Measurements from ENCODE around the gene FBXO45. TPM values are rescaled to one million over a fixed set of nuclear protein-coding genes. Genes with fewer than 3 reads are reported as not detected.

Gene FBXO45
- total RNA-seq, 1 experiment from 2014 or later = 23.2 TPM

GRCh38 chr3:196555295-196555694 is 13.2 kb upstream of the FBXO45 start:
- DNase-seq (ENCODE audit: low read depth, low spot score) (no peak), ATAC-seq (no peak)
- Histone ChIP-seq H3K9me3 (ENCODE audit: control insufficient read depth in 1 of 2, insufficient read depth in 1 of 2, low read depth in 1 of 2, low read length in 2 of 2) (no peaks in the 10 kb centered on the region), H3K4me1 (ENCODE audit: control insufficient read depth in 1 of 2, insufficient read depth in 2 of 2, low read length in 2 of 2) (no peaks in the 10 kb centered on the region), H2AFZ (ENCODE audit: low read depth, low read length, poor library complexity, severe bottlenecking) (no peak overlapping the region), H3K9me2 (ENCODE audit: insufficient read depth) (no peaks in the 10 kb centered on the region), H3K27ac (ENCODE audit: low read depth, low read length) (no peak overlapping the region), H3K79me2 (ENCODE audit: insufficient read depth, low read length) (no peaks in the 10 kb centered on the region), H3K4me2 (ENCODE audit: low read length) (no peak overlapping the region), H4K20me1 (ENCODE audit: insufficient read depth) (no peaks in the 10 kb centered on the region), H3K27me3 (ENCODE audit: insufficient read depth, low read length) (no peaks in the 10 kb centered on the region), H3K36me3 (ENCODE audit: control insufficient read depth in 1 of 2, insufficient read depth in 2 of 2, low read length in 2 of 2) (no peaks in the 10 kb centered on the region), H3K4me3 (replicated peaks in 1 of 2; ENCODE audit: low read depth in 1 of 2, low read length in 2 of 2) (no peak overlapping the region), H3K9ac (ENCODE audit: low read length) (no peak overlapping the region)
- TF ChIP-seq REST (IDR thresholded peaks at IDR 0.05; ENCODE audit: low read depth) (no peak), CBX3 (IDR thresholded peaks at IDR 0.05; ENCODE audit: low read depth) (no peak), FOSL1 (IDR thresholded peaks at IDR 0.05; ENCODE audit: low read depth) (no peak), CEBPB (IDR thresholded peaks at IDR 0.05; ENCODE audit: low read depth) (no peak)
- ChIA-PET POLR2A (no interaction called here), RAD21 (ENCODE audit: low non-redundant PET in 1 of 2, low total read pairs in 2 of 2, uncharacterized antibody in 2 of 2, unreplicated experiment in 2 of 2) (no interaction called here), CTCF (interaction anchor here (1.2 kb wide), 1 partner anchor 27 kb away, joined by 3 read pairs; no protein-coding TSS in a partner anchor)
- intact Hi-C loops (cut with micrococcal nuclease) = no loop called here
- BruUV-seq (replicated peaks) = no TSS peak

- Histone ChIP-seq H3K9ac (ENCODE audit: low read length) (no peak overlapping the region), H3K27ac (ENCODE audit: low read depth, low read length) (no peak overlapping the region), H3K79me2 (ENCODE audit: insufficient read depth, low read length) (peaks cover 10% of the 10 kb centered on the region; the same call in 1 of the 2 replicates), H3K4me3 (replicated peaks in 1 of 2; ENCODE audit: low read depth in 1 of 2, low read length in 2 of 2) (no peak overlapping the region), H3K36me3 (ENCODE audit: control insufficient read depth in 1 of 2, insufficient read depth in 2 of 2, low read length in 2 of 2) (no peaks in the 10 kb centered on the region; a peak in 1 of 4 replicates), H3K27me3 (ENCODE audit: insufficient read depth, low read length) (no peaks in the 10 kb centered on the region), H4K20me1 (ENCODE audit: insufficient read depth) (no peaks in the 10 kb centered on the region), H3K9me3 (ENCODE audit: control insufficient read depth in 1 of 2, insufficient read depth in 1 of 2, low read depth in 1 of 2, low read length in 2 of 2) (no peaks in the 10 kb centered on the region), H3K9me2 (ENCODE audit: insufficient read depth) (no peaks in the 10 kb centered on the region), H3K4me2 (ENCODE audit: low read length) (no peak overlapping the region), H2AFZ (ENCODE audit: low read depth, low read length, poor library complexity, severe bottlenecking) (no peak overlapping the region), H3K4me1 (ENCODE audit: control insufficient read depth in 1 of 2, insufficient read depth in 2 of 2, low read length in 2 of 2) (no peaks in the 10 kb centered on the region)
- no TSS peak for BruUV-seq (replicated peaks)
- POLR2A ChIA-PET = no interaction called here
- CTCF ChIA-PET = no interaction called here
- RAD21 ChIA-PET (ENCODE audit: low non-redundant PET in 1 of 2, low total read pairs in 2 of 2, uncharacterized antibody in 2 of 2, unreplicated experiment in 2 of 2) = no interaction called here
- DNase-seq (ENCODE audit: low read depth, low spot score) (no peak), ATAC-seq (no peak)
- TF ChIP-seq SIN3A (IDR thresholded peaks at IDR 0.05; ENCODE audit: low read depth) (no peak), JUND (IDR thresholded peaks at IDR 0.05) (no peak), MAX (IDR thresholded peaks at IDR 0.05) (no peak), POLR2A (IDR thresholded peaks at IDR 0.05; ENCODE audit: borderline replicate concordance, extremely low read depth, insufficient read depth, insufficient read length) (no peak), RAD21 (IDR thresholded peaks at IDR 0.05; ENCODE audit: low read depth) (no peak), CTCF (IDR thresholded peaks at IDR 0.05 in 2 of 3, conservative IDR thresholded peaks at IDR 0.05 in 1 of 3; ENCODE audit: borderline replicate concordance in 1 of 3, insufficient read depth in 1 of 3, low read depth in 2 of 3, low read length in 2 of 3) (no peak), POLR2AphosphoS5 (IDR thresholded peaks at IDR 0.05; ENCODE audit: low read depth, low read length) (no peak)
- intact Hi-C loops (cut with micrococcal nuclease) = no loop called here
Measured at GRCh38 chr3:196557236-196557635, 11.2 kb upstream of the FBXO45 start.

All from HCT116 (cell line).